Stimulated activated CD4-positive, alpha-beta T cell treated with anti-CD3 and anti-CD28 coated beads, TNF-alpha, amount 100 ng/mL, for 4 hours (primary cell): ENCODE results near the gene BIRC7.
"Not testable (repeated sequence)": the region's sequence is repeated elsewhere in the genome, so short reads cannot be mapped to it uniquely, and the experiment has no call there.

ENCODE experiments used
- DNase-seq, 3 experiments: peaks; one replicate each; pipeline ENCODE4 v3.0.0-alpha.2; 2020; ENCODE audit warnings: low read depth in 3 of 3

The BIRC7 gene

GRCh38 chr20:63248835-63249591 is 13.3 kb downstream of the BIRC7 start:
- DNase-seq, result no peak

DNA sequence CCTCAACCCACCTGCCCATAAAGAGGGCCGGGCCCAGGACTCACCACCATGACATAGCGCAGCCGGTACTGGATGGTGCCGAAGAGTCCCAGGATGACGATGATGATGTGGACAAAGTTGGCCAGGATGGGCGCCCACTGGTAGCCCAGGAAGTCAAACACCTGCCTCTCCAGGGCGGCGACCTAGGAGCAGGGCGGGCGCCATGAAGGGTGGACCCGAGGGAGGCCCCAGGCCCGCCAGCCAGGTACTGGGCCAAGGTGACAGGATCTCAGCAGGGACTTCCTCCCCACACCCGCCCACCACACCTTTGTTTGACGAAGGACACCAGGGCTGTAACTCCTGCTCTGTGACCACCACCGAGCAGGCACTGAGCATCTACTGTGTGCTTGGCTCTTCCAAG is 14.2 kb downstream of the BIRC7 start:
- no peak for DNase-seq

DNA sequence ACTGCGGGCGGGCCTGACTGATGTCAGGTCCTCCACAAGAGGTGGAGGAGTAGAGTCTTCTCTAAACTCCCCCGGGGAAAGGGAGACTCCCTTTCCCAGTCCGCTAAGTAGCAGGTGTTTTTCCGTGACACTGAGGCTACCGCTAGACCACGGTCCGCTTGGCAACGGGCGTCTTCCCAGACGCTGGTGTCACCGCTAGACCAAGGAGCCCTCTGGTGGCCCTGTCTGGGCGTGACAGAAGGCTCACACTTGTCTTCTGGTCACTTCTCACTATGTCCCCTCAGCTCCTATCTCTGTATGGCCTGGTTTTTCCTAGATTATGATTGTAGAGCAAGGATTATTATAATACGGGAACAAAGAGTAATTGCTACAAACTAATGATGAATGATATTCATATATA is 15.6 kb downstream of the BIRC7 start:
- DNase-seq, result not testable (repeated sequence)

DNA sequence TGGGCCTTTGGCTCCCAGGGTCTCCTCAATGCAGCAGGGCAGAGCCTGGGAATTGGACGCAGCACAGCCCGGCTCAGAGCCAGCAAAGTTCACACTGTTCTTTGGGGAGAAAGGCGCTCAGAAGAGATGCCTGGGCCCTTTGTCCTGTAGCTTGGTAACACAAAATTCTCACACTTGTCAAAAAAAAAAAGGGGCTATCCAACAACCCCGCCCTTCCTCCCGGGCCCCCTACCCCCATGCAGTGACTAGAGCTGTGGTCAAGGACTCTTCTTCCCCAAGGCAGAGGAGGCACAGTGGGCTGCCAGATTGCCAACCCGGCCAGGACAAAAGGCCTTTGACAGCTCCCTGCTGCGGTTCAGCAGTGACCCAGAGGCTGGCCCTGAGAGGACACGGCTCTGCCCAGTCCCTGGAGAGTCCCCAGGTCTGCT is 16.6 kb downstream of the BIRC7 start:
- DNase-seq, result no peak

DNA sequence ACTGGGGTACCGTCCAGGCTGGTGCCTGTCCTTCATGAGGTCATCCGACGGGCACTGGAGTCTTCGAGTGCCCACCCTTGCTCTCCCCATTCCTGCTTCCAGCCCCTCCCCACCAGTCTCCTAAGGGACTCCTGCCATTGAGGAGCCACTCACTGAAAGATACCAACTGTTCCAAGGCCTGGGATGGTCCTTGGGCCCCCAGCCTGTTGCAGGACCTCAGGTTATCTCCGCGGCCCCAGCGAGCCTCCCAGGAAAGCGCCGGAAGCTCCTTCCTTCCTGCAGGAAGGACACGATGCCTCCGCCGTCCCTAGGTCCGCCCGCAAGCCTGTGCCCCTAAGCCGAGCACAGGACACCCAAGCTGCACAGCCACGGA is 17.3 kb downstream of the BIRC7 start:
- no peak for DNase-seq

DNA sequence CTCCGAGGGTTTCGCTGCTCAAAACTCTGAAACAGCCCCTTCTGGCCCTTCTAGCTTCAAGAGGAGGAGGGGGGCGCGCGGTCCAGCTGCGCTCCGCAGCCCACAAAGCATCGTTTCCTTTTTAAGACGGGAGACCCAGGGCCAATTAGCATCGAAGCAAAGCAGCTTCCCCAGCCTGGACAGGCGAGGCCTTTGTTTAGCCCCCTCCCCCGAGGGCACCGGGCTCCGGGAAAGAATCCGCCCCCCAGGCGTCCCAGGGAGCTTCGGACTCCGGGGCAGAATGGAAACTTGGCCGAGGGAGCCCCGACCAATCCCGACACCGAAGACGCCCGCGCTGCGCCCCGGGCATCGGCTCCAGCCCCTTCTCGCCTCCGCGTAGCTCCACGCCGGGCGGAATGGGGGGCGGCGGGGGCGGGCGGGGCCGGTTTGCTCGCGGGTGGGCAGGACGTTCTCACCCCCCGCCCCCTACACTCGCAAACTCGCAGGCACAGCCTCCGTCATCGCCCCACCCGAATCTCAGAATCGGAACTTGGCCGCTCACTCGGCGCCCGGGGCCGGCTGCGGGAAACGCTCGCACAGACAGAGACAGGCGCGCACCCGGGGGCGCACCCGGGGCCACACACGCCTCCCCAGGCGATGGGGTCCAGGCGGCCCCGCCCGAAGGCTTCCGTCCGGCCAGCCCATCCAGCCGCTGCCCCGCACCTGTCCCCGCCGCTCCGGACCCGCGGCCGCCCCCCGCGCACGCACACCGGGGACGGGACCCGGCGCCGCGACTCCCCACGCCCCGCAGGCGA is 17.9 kb downstream of the BIRC7 start:
- no peak for DNase-seq

DNA sequence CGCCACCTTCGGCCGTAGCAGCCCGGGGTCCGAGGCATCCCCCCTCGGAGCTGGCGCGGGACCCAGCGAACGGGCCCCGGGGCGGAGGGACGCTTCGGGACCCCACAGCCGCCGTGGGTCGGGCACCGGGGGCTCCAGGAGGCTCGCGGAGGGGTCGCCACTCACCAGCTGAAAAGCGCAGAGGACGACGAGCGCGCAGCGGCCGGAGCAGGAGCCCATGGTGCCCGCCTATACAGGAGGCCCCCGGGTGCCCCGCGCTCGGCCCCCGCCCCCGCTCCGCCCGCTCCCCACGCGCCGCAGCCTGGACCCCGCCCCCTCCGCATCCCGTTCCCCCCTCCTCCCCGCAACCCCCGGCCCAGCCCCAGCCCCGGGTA is 18.5 kb downstream of the BIRC7 start, which contains the start of gene NKAIN4:
NKAIN4 (minus strand) TSS at position 232 of the 374 bp plus-strand sequence; CDS start at position 219, 13 bp downstream.
- no peak for DNase-seq

GRCh38 chr20:63254606-63255384 is 19.1 kb downstream of the BIRC7 start:
- DNase-seq, result no peak

DNA sequence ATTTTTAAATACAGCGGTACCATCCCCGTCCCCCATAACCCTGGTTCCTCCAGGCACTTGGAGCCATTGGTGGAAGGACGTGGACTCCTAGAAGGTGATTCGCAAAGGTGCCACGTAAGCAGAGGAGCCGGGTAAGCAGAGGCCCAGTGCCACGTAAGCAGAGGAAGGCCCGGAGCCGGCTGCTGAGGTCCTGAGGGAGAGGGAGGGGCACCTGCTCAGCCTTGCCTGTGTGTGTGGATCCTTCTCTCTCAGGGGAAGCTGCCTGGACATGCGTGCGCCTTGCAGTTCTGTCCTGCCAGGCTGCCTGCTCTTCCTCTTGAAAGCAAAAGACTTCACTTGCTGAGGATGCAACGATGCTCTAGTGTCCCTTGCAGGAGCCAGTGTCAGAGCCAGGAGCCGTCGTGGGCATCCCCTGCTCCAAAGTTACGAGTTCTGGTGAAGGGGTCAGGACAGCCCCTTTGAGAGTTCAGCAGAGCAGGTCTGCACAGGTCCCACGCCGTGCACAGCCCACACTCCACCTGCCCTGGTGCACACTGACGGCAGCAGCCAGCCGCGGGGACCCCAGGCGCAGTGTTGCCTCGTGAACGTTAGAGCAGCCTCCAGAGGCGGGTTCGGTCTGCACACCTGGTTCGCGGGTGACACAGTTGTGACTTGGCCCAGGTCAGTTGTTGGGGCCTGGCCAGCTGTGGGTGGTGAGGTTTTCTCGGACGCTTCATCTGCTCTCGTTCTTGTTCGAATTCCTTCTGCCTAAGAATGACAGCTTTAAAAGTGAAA is 20.4 kb downstream of the BIRC7 start:
- DNase-seq, result no peak

DNA sequence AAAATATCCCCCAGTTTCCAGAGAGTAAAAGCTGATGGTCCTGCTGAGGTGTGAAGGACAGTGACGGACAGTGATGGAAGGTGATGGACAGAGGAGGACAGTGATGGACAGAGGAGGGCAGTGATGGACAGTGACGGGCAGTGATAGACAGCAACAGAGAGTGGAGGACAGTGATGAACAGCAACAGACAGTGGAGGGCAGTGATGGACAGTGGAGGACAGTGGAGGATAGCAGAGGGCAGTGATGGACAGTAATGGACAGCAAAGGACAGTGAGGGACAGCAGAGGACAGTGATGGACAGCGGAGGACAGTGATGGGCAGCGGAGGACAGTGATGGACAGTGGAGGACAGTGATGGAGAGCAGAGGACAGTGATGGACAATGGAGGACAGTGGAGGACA is 21.2 kb downstream of the BIRC7 start:
- no peak for DNase-seq

DNA sequence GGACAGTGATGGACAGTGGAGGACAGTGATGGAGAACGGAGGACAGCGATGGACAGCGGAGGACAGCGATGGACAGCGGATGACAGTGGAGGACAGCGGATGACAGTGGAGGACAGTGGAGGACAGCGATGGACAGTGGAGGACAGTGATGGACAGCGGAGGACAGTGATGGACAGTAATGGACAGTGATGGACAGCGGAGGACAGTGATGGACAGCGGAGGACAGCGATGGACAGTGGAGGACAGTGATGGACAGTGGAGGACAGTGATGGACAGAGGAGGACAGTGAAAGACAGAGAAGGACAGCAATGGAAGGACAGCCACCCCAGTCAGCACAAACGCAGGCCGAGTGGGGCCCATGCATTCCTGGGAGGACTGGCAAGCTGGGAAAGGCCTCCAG is 21.9 kb downstream of the BIRC7 start:
- DNase-seq, result no peak

- DNase-seq, result no peak
Measured at GRCh38 chr20:63258781-63259180, 23.1 kb downstream of the BIRC7 start.

DNA sequence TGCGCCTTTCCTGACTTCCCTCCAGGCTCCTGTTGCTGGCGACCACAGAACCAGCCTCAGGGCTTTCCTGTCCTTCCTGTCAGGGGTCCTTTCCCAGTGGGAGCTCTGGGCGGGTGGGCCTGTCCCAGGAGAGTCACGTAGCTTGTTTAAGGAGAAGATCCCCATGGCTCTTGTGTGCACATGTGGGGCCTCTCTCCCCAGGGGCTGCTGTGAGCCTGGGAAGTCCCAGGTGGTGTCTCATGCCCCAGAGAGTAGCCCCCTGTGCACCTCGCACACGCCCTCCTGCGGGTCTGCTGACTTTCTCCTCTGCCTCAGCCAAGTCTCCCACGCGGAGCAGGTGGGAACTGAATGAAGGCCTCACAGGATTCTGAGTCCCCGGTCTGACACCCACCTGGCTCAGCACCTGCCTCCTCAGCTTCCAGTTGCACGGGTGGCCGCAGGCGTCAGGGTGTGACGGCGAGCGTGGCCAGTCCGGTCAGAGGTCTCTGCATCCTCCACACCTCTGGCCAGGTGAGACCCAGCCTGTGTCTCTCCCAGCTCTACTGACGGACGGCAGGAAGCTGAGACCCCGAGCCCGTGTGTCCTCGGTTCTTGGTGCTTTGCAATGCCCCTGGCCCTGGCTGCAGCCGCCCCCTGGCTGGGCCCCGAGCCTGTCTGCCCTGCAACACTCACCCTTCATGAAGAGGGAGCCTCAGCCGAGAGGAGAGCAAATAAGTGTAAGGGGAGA is 24.2 kb downstream of the BIRC7 start:
- no peak for DNase-seq

GRCh38 chr20:63260521-63260920 is 24.8 kb downstream of the BIRC7 start:
- DNase-seq, result no peak

DNA sequence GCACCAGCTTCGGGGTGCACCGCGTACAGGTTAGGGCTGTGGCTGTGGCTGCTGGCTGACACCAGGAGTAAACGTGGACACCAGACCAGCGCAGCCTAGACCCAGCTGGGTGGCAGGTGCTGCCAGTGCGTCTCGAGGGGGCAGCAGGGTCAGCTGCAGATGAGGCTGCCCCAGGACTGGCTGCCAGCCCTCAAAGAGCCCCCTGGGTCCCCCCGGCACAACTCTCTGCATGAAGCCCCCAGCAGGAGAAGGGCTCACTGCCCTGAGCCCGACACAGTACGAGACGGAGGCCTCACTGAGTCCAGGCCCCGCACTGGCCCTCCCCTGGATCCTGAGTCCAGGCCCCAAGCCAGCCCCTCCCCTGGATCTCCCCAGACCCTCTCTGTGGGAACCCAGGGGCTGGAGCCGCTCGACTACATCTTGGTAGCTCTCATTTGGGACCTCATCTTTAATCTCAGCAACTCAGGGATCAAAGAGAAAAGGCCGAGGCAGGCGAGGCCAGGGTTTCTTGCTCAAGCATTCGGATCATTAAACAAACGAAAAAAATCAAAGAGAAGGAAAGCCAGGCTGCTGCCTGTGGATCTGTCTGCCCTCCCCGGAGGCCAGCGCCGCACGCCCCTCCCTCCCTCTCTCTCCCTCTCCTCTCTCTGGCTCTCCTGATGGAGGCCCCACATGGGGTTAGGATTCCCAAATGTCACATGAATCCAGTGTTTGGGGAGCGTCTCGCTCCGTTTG is 25.5 kb downstream of the BIRC7 start:
- DNase-seq, result no peak

- no peak for DNase-seq
Measured at GRCh38 chr20:63261795-63262528, 26.3 kb downstream of the BIRC7 start.

GRCh38 chr20:63262836-63263235 is 27.1 kb downstream of the BIRC7 start:
- no peak for DNase-seq

DNA sequence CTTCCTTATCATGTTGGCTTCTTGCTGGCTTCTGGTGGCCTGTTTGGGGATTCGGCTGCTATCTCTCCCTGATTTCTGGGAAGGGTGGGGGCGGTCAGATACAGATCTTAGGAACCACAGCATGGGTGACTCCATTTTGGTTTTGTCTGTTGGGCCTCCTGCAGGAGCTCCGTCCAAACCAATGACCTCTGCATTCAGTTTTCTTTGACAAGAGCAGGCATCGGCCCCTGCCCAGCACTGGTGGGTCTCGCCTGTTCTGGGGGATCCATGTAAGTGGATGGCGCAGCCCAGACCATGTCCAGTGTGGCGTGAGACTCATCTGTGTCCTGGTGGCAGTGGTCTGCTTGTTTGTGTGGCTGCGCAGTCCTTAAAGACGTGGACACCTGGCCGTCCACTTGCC is 28.3 kb downstream of the BIRC7 start:
- DNase-seq, result no peak

GRCh38 chr20:63264519-63264918 is 28.8 kb downstream of the BIRC7 start:
- no peak for DNase-seq
